GM10847 (cell line): ENCODE results near the gene SNX27.

Experiments used
- POLR2A ChIP-seq: IDR thresholded peaks from 2 replicates; pipeline ENCODE4 v1.6.1; 2011; ENCODE audit not compliant: insufficient read length; ENCODE audit errors: extremely low read depth

SNX27 gene

DNA sequence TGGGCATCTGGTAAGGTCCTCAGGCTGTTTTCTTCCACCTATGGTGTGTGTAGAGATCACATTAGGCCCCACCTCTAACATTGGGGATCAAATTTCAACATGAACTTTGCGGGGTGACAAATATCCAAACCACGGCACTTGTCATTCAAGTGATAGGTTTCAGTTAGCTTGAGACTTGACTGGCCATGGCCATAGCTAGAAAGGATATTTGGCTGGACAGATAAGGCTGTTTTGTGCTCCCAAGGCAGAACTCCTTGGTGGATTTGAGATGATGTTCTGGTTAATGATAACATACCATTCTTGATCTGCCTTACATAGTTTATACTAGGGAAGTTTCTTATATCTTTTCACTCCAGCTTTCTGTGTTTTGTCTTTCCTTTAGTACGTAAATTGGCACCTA is 56.2 kb downstream of the SNX27 start:
- no peak for TF ChIP-seq POLR2A

DNA sequence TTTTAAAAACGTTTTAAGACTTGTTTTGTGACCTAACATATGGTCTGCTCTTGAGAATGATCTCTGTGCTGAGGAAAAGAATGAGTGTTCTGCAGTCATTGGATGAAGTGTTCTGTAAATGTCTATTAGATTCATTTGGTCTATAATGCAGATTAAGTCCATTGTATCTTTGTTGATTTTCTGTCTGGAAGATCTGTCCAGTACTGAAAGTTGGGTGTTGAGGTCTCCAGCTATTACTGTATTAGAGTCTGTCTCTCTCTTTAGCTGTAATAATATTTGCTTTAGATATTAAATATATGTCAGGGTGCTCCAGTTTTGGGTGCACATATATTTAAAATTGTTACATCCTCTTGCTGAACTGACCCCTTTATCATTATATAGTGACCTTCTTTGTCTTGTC is 61.6 kb downstream of the SNX27 start:
- TF ChIP-seq POLR2A = no peak

DNA sequence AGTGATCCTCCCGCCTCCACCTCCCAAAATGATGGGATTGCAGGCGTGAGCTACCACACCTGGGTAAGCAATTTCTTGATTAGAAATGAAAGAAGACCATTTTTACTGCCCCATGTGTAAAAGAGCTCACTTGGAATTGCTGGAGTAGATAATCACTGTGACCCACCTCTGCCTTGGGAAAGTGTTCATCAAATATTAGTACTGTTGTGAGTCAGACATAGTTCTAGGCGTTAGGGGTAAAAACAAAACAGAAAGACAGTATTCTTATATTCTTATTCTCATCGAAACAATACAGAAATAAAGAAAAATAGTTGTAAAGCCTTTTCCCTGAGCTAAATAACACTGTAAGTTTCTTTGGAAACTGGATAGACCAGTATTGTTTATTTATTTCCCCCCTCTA is 68.5 kb downstream of the SNX27 start:
- no peak for TF ChIP-seq POLR2A

DNA sequence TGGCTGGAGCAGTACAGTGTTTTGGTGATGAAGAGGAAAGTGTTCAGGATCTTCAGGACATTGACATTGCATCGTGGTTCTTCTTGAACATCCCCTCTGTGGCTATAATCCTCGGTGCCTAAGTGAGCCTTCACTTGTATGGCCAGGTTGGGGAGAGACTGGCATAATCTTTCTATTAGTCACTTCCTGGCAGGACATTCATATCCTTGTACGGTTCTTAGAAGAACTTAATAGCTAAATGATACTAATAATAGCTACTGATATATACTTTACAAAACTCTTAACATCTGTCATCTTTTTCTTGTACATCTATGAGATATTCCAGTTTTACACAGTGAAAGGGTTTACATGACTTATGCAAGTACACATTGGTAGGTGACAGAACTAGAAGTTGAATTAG is 69.0 kb downstream of the SNX27 start:
- TF ChIP-seq POLR2A = no peak

DNA sequence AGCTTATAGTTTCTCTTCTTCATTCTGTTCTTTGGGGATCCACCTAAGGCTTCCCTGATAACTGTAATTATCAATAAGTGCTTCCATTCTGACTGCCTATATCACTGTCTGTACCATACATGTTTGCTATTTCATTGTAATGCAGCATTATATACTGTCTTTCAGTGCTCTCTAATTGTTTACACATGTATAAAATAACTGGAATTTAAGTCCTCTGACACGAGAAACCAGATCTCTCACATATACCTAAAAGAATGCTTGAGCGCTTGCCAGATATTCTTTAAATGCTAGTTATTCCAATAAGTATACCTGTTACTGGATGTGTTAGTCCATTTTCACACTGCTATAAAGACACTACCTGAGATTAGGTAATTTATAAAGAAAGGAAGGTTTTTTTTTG is 70.1 kb downstream of the SNX27 start:
- no peak for TF ChIP-seq POLR2A

DNA sequence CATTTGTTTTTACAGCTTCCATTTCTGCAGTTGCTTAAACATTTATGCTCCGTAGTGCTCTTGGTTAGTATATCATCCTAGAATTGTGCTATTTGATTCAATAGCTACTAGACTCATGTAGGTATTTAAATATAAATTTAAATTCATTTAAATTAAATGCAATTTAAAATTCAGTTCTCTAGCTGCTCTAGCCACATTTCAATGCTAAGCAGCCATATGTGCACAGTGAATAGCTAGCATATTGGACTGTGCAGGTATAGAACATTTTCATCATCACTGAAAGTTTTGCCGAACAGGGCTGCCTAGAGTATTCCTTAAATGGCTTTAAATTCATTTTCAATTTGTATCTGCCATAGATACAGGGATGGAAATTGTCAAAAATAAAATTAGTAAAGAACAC is 72.3 kb downstream of the SNX27 start:
- TF ChIP-seq POLR2A = no peak

DNA sequence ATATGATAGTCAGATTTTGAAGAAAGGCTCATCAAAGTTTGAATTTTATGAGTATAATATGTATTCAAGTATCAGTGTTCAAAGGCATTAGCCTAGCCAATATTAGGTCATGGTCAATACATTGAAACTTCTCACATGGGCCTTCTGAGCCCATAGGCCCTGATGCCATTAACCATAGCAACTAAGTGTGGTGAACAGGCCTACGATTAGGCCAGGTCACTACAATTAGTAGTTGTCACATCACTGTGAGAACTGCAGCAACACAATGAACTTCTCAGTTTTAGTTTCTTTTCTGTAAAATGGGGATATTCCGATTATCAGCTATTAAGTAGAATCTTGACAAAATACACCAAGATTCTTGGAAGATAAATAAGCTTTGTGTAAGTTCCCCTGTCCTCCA is 74.7 kb downstream of the SNX27 start:
- TF ChIP-seq POLR2A = no peak

DNA sequence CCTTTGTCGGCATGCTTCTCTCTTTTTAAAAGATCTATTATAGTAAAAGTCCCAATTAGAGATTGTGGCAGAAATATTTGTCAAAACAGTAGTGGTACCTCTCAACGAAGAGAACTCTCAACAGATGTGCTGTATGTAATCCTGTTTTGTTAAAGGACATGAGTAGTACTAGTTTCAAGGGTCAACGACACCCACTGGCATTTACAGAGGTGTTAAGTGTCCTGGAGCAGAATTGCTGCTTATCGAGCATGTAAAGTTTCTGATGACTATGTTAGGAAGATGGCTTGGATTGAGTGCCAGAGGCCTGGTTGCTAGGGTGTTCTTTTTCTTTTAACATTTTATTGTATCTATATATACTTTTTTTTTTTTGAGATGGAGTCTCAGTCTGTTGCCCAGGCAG is 77.6 kb downstream of the SNX27 start:
- TF ChIP-seq POLR2A = no peak

DNA sequence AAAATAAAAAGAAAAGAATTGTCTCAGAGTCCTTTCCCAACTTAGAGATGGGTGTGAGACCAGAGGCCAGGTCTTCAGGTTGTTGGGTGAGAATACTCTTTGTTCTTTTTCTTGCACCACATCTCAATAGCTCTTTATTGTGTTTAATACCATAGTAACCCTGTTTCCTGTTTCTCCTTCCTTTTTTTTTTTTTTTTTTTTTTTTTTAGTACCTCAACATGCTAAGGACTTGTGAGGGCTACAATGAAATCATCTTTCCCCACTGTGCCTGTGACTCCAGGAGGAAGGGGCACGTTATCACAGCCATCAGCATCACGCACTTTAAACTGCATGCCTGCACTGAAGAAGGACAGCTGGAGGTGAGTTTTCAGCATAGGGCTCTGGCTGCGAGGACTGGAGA is 80.4 kb downstream of the SNX27 start:
- no peak for TF ChIP-seq POLR2A

DNA sequence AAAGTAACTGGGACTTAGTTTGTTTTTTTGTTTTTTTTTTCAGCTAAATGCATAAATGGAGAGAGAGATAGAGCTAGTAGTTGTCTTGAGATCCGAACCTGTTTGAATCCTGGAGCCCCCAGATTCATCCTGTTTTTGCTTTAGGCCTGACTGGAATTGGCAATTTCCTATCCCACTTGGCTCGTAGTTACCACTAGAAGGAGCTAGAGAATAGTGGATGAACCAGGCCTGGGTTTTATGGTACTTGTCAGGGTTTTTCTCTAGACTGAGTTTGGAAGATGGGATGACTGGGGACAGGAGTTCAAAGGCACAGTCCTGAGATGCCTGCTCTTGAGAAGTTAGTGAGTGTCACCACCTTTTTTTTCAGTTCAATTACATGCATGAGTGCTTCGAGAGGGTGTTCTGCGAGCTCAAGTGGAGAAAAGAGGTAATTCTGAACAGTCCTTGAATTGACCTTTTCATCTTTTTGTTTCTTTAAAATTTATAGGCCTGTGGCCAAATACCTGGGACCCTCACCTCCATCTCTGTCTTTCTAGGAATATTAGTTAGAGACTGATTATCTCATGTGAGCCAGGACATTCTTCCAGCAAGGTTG is 81.3 kb downstream of the SNX27 start:
- TF ChIP-seq POLR2A = no peak

DNA sequence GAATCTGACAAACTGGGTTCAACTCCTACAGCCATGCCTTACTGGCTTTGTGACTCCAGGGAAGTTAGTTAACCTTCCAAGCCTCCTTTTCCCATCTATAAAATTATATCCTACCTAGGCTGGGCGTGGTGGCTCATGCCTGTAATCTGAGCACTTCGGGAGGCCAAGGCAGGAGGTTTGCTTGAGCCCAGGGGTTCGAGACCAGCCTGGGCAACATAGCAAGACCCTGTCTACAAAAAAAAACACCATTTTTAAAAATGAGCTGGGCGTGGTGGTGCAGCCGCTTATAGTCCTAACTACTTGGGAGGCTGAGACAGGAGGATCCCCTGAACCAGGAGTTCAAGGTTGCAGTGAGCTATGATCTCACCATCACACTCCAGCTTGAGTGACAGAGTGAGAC is 89.7 kb downstream of the SNX27 start:
- TF ChIP-seq POLR2A = no peak

DNA sequence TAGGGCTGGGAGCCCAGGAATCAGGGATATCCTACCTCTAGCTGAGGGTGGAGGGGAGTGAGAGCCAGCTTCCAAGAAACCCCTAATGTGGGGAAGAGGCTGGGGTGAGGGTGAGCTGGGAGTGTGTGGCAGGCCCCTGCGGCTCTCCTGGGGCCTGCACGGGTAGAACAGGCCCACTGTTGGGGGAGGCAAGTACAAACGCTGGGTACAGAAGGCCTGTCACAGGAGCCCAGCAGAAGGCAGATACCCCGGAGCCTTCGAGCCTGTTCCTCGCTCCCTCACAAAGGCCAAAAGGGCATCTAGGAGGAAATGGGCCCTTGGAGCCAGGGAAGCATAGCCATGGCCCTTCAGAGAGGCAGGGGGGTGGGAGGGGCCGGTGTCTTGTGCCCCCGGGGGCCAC is 91.1 kb downstream of the SNX27 start:
- no peak for TF ChIP-seq POLR2A

DNA sequence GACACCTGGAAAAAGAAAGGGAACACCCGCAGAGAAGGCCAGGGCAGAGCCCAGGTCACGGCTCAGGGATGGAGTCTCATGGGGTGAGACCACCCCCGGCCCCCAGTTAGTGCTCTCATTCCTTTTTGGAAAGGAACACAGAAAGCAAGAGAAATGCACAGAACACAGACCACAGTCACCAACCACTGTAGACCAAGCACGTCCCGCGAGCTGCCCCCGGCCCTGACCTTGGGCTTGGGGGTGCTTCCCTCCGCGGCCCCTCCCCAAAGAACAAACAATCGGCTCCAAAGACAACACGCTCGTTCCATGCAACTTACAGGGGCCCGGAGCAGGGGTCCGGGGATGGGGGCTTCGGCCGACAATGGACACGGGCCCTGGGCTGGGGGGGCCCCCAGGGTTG is 92.0 kb downstream of the SNX27 start:
- TF ChIP-seq POLR2A = no peak

DNA sequence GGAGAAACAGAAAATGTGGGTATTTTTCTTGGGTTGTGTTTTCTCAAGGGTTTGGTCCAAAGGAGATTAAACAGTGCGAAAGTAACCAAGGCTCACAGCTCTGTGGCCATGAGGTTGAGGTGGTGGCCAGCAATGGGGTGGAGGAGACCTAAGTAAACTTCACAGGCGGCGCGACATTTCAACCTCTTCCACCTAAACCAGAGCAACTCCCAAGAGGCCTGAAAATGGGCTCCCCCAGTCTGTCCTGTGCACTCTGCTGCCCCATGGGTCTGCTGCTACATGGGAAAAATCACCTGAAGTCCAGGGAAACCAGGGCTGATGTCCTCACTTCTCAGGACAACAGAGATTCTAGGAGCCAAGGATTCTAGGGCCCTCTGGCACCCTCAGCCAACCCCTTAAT is 92.4 kb downstream of the SNX27 start:
- TF ChIP-seq POLR2A = no peak

DNA sequence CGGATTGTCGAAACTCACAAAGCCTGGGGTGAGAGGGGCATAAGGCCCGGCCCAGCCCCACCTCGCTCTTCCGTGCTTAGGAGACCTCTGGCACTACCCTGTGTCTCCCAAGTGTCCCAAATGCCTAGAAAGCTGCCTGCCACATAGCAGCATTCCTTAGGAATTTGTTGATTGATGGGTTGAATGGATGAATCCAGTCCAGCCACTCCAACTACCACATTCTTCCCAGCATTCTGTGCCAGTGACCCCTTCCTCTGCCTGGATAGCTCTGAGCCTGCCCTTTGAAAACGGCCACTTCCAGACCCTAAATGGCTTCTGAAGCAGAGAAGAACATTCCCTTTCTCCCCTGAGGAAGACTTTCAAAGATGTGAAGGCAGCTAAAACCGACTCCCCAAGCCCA is 93.3 kb downstream of the SNX27 start:
- no peak for TF ChIP-seq POLR2A

DNA sequence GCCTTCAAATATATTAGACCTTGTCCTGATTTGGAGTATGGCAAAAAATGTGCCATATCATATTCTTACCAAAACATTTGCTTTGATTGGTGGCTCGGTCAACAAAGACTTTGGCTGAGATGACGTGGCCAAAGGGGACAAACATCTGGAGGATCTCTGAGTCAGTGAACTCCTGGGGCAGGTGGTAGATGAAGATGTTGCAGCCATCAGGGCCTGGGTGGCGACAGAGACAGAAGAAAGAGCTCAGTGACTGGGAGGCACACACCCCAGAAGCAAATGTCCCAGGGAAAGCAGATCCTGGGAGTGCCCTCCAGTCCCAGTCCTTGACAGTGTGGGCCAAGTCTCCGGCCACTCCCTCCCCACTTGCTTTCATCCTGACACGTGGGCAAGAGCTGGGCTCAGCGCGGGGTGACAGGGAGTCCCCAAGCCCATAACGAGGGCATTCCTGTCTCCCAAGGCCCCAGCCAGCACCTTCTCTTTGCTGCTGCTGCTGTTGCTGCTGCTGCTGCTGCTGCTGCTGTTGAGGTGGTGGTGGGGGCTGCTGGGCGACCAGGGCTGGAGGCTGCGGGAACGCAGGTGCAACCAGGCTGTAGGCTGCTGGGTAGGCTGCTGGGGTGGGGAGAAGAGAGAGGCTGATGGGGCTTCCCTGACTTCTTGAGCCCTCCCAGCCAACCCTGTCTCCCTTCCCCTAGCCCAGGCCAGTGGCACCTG is 94.1 kb downstream of the SNX27 start:
- no peak for TF ChIP-seq POLR2A
